Measurements from ENCODE around the gene TUSC7.

Gene TUSC7

DNA sequence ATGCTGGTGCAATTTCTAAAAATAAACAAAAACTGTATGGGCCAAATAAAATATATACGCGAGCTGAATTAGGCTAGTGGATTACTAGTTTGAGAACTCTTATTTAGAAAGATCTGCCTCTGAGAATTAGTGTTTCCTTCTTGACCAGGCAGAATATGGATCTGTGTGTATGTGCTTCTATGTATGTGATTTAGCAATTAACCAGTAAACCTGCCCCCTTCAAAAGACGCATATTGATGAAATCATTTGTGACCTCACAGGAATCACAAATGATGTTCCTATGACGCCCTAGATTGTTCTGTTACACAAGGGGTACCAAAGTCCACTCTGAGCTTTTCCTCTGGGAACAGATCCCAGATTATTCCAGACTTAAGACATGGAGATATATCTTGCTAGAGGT is at the start of gene TUSC7:
TUSC7 (plus strand) TSS at position 301 of the 400 bp plus-strand sequence.
- DNase-seq, result no peak

DNA sequence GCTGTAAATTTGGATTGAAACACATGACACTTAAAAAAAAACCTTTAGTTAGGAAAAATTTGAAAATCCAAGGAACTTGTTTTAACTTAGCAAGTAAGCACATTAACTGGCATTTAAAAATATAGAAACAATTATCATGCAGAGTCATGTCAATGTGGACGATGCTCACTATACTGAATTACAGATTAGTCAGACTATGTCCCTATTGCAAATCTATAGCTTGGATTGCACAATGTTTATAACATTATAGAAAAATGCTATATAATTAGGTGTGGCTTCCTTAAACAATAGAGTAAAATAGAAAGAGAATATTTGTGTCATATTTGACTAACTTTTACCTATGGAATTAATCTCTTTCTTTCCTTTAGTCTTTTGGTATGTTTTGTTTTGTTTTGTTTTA is 48.4 kb upstream of the TUSC7 start:
- DNase-seq, result no peak

DNA sequence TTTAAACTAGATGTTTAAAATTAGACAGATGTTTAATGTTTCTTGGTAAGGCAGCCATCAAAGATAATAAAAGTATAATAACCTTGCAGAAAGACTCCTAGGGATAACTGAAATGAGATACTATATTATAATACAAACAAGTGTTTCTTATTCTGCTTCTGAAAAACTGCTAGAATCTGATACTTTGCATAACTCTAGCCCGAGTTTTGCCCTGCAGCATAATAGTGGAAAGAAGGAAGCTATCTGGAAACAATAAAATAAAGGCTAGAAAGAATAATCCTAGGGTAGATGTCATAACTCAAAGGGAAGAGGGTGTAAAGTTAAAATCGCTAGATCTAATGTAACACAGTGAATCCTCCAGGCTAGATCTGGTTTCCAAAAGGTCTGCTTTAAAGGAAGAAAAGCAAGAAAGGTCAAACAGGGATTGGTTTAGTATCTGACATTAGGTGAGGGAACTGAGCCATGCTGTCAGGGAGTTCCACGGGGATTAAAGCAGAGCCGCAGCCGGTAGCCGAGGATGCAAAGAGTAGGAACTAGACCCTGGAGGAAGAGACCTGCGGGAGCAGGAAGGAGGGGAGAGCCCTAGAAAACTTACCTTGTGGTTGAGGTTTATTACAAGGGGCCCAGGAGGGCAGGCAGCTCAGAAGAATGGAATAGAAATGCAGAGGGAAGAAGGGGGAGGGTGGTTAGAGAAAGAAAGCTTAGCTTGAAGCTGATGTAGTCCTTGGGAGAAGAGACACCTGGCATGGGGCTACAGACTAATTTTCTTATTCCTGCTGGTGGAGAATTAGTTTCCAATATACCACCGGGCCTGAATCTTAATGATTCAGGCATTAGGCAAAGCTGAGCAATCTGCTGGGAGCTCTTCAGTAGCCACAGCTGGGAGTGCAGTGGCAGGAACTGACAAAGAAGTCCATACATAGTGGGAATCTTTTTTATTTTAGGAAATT is 46.1 kb upstream of the TUSC7 start:
- no peak for DNase-seq

DNA sequence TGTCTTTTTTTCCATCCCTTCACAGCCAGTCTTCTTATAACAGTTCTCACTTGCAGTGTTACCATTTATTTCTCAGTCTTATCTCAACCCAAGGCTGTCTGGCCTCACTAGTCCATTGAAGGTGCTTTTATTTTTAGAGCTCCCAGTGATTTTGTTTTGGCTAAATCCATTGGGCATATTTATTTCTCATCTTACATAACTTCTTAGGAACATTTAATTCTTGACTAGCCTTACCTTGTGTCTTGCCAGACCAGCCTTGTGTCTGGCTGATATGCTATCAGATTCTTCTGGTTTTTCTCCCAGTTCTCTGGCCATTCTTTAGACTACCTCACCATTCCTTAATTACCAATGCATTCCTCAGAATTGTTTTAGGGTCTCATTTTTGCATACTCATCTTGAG is 42.3 kb upstream of the TUSC7 start:
- no peak for DNase-seq

DNA sequence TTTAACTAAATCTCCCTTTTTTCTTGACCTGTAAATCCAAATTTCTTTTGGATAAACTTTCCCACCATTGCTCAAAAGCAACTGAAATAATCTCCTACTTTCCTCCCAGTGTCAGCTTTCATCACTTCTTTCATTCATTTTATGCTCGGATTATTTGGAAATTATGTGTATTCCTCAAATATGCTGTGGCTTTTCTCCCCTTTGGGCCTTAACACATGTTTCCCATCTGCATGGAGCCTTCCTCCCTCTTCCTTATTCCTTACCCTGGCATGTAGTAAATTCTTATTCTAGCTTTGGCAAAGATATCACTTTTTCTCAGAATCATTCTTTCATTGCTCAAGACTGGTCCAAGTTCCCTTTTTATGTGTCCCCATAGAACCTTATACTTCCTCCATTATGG is 41.8 kb upstream of the TUSC7 start:
- no peak for DNase-seq

DNA sequence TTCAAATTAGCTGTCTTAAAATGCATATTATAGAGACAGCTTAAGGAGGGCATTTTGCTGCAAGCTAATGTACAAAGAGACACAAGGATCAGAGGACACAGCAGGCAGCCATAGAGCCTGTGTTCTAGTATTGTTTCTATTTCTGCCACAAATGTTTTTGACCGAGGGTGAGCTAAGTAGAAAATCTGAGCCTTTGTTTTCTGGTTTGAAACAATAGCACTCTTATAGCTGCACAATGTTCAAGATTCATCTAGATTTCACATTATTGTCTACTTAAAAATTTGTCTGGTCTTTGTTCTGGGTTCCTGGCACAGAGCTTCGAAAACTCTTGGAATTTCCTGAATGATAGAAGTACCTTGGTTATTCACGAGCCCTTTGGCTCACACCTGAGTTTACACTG is 40.0 kb upstream of the TUSC7 start:
- DNase-seq, result no peak

DNA sequence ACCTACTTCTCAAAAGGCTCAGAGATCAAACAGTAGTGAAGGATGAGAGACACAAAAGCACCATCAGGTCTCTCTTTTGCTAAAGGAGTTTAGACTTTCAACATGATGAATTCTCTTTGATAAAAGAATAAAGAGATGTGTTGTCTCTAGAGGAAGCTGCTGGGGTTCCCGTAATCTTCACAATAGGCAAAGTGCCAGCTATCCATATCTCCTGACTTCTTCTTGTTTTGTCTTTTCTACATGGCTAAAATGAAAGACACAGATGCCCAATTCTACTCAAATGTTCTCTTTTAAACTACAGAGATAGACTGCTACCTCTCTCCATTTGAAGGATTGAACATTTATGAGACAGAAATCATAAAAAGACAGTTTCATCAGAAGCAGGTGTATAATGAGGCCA is 38.4 kb upstream of the TUSC7 start:
- DNase-seq, result no peak

DNA sequence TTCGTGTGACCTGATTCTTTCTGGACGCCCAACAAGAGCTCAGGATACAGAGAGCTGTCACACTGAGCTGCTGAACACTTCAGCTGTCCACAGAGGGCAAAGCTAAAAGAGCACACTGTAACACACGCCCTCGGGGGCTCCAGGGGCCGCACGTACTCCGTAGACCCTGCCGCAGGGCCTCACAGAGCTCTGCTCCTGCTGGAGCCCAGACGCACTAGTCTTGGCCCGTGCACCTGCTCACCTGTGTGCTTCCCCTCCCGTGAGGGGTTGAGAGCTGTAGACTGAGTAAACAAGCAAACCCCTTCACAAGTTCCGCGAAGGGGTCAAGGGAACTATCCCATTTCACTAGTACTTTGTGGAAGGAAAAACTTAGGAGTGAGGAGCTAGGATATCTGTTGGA is 30.7 kb upstream of the TUSC7 start:
- DNase-seq, result no peak

DNA sequence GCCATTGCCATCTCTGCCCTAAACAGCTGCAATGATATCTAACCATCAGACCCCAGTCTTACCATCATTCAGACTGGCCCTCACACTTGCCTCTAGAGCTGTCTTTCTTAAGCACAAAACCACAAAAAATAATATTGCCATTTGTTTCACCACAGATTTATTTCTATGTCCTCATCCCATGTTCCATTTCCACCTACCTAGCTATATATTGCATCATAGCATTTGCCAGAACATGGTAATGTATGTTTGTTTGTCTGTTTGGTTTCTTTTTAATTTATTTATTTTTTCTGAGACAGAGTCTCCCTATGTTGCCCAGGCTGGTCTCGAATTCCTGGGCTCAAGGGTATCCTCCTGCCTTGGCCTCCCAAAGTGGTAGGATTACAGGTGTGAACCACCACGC is 18.5 kb upstream of the TUSC7 start:
- no peak for DNase-seq

DNA sequence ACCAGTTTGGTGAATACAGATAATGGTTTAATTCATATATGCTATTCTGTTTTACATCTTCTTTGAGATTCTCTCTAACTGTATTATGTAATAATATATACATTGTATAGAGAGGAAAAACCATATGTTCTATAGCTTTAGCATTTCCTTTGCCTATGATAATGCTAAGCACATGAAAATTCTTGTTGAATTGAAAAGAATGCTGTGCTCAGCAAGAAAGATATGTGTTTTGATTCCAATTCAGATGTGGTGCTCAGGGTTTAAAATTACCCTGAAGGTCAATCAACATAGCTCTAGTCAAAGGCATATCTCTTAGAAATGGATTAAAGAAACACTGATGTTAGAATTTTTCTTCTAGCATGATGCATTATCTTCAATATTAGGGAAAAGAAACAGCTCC is 8.5 kb upstream of the TUSC7 start:
- no peak for DNase-seq

DNA sequence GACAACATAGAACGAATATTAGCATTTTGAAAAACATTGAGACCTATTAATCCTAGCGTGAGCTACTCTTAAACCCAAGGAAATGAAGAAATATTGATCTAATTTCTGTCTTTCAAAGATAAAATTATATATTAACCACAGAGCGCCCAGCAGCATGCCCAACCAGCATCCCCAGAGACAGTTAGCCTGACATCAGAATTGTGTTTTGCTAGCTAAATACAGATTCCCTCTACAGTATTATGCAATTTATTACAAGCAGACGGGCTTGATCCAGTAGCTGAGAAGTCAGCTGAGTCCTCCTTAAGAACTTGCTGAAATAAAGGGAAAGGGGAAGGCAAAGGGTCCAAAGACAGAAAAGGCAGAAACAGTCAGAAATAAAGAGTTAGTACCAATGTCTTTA is 7.2 kb upstream of the TUSC7 start:
- DNase-seq, result no peak

DNA sequence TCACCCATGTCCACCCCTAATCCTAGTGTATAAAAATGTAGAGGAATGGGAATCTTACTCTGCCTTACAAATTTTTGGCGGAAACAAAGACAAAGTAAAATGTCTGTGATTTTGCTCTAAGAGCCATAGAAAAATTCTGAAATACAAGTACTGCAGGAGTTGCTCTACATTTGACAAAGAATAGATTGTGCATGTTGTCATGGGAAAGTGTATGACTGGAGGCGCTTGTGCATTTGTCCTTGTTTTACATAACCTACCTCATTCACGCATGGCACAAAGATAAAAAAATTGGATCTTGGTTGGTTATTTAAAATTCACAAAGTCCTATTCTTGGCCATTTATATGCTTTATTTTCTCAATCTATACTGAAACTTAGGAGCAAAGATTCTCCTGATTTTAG is 2.0 kb upstream of the TUSC7 start:
- no peak for DNase-seq

DNA sequence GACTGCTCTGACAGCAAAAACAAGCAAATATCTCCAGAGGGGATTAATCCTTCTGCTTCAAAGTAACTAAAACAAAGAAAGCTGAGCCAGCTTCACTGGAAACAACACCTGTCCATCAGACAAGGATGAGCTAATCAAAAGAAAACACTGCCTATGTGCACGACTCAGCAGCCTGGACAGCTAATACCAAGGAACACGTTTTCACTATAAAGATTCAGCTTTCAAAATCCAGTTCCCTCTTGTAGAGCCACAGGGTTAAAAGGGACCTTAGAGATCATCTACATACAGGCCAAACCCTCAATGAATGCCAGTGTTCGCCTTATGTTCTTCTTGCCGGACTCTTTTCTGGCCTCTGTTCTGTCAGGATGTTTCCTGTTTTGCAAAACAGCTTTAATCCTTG is 6.9 kb downstream of the TUSC7 start:
- no peak for DNase-seq

DNA sequence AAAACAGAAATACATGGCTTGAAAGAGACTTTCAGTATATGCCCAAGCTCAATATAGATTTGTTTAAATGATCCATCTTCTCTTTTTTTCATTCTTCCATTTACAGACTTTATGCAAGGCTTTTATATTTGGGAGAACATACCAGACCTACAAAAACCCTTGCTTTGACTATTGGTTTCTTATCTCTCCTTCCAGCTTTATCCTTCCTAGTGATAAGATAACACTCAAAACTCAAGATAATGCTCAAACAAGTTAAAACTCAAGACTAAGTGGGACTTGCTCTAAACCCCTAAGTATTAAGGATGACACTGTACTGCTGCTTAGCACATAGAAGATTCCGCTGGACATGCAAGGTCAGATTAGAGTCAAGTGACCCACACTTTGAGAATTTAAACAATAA is 8.0 kb downstream of the TUSC7 start:
- no peak for DNase-seq

DNA sequence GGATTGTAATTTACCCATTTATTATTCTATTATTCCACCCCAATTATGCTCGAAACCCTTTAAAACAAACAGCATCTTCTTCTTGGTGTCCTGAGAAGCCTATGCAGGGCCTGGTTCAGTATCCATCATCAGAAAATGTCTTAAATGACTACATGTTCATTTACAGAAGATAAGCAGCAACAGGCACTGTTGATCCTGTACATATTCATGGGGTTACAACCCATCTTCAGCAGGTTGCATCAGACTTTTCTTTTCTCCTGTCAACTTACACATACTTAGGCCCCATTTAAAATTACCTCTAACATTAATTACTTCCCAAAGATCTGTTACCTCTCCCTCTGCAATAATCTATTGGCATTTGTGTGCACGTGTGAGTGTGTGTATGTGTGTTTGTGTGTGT is 18.9 kb downstream of the TUSC7 start:
- DNase-seq, result no peak

DNA sequence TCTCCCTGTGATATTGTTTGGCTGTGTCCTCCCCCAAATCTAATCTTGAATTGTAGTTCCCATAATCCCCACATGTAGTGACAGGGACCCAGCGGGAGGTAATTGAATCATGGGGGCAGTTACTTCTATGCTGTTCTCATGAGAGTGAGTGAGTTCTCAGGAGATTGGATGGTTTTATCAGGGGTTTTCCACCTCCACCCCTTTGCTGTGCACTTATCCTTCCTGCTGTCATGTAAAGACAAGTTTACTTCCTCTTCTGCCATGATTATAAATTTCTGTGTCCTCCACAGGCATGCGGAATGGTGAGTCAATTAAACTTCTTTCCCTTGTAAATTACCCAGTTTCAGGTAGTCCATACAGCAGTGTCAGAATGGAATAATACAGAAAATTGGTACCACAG is 24.7 kb downstream of the TUSC7 start:
- no peak for DNase-seq

DNA sequence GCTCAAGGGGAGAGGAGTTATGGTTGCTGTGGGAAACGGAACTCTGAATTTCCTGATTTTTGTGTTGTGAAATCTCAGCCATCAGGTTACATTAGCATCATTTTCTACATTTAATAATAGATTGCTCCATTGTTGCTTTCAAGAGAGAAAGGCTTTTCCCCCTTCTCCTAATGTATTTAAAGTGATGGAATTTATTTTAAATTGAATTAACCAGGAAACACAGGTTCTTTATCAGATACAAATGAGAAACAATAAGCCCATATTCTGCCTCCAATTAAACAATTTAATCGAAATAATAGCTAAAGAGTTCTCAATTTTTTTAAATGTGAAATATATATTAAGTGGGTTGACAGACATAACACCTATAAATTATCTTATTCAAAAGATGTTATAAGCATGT is 30.1 kb downstream of the TUSC7 start:
- no peak for DNase-seq

DNA sequence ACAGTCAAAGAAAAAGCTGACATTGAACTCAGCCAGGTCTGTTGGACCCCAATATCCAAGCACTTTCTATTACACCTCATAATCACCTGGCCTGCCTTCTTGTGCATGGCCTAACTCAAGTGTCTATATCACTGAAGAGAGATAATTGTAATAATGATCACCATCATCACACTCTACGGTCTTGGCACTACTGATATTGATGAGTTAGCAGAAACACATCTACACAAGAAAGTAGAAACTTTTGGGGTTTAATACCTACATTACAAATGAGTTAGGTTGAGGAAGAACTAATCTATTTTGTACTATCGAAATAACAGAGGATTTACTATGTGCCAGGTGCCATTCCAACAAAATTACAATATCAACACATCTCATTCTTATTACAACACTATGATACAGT is 30.7 kb downstream of the TUSC7 start:
- DNase-seq, result no peak

DNA sequence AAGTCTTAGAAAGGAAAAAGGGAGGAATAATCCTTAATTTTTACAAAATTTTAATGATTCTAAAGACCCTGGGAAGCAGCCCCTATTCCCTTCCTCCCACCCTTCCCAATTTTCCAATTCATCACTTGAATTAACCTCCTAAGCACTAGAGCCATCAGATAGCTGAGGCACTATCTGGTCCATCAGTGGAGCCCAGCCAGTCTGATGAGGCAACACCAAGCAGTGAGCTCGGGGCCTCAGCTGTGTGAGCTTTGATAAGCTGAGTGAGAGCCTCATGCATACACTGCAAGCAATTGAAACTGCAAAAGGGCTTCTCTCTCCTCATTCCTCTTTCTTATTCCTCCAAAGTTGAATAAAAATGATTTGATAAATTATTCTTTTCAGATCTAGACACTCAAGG is 31.9 kb downstream of the TUSC7 start:
- DNase-seq, result no peak

DNA sequence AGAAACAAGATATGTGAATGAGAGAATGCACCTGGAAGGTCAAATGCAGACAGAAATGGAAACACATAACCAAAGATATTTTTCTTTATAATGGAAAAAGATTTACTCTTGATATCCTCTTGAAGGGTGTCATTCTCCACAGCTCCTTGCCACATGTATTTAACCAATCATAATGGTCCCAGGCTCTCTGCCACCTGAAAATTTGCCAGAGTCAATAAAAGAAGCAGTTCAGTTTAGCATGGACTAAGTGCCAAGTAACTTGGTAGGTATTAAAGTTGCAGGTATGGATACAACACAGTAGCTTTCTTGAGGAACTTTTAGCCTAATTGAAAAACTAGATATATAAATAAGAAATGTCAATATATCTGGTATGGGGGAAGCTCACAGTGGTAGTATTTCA is 33.5 kb downstream of the TUSC7 start:
- no peak for DNase-seq

DNA sequence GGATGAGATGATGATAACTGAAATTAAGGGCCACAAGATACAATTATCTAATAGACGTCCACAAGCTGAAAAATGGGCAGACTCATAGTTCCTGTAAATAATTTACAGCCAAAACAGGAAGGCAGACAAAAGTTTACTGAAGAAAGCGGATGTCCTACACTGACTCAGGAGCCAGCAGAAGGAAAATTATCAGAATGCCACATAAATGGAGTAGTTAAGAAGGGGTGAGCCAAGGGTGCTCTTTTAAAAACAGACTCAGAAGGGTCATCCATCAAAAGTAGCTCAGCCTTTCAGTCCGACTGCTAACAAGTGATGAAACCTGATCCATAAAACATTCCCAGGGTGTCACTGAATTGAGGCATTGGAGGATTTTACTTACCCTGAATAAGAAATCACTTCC is 39.8 kb downstream of the TUSC7 start:
- no peak for DNase-seq

DNA sequence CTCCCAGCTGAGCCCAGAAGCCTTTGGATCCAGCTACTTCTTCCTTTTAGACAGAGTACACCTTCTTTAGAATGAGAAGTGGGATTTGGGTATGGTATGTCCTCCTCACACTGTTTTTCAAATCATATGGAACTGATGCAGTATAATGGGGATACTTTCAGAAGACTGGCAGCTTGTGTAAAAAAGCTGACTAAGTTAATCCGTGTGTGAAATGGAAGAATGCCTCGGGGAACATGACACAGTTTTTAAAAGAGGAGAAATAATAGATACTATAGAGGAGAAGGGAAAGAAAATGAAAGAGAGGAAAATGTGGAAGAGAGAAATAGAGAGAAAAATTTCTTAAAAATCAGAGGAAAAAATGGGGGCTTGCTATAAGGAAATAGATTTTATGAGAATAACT is 47.7 kb downstream of the TUSC7 start:
- DNase-seq, result no peak

DNA sequence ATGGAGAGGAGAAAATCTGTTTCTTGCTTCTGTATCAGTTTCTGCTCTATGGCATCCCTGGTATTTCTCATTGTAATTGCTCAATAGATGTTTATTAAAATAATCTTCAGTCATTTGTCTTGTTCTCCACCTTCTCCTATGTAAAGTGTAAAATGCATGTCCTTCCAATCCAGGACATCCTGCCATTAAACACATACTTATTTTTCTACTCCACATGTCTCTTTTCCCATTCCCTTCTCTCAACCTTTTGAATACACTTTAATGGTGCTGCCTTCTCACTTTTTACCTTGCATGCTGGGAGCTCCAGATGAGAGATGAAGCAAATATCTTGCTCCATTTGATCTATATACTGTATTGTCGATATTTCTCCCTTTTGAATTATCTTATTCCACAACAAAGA is 49.7 kb downstream of the TUSC7 start:
- DNase-seq, result no peak

Data from CD4-positive, alpha-beta T cell treated with Interleukin-12 subunit alpha and Interleukin-12 subunit beta, for 1 hour (primary cell).